ENCODE results near the gene ADAMTSL1. TPM values are rescaled to one million over a fixed set of nuclear protein-coding genes. Genes with fewer than 3 reads are reported as not detected.

Gene ADAMTSL1
- total RNA-seq, 2 experiments from 2014 or later = not detected

GRCh38 chr9:18707489-18708205 lies 233.7 kb downstream of the ADAMTSL1 start:
- no peak overlapping the region for H3K4me3 Mint-ChIP-seq
- no peaks in the 10 kb centered on the region for H3K36me3 Mint-ChIP-seq (ENCODE audit: low read depth)
- CTCF ChIA-PET = no interaction called here
- ATAC-seq = no peak
- H3K4me1 Mint-ChIP-seq (ENCODE audit: low read depth) = no peaks in the 10 kb centered on the region
- H3K27me3 Mint-ChIP-seq = no peaks in the 10 kb centered on the region
- intact Hi-C loops (cut with micrococcal nuclease) = no loop called here
- TF ChIP-seq, protein P1, sequence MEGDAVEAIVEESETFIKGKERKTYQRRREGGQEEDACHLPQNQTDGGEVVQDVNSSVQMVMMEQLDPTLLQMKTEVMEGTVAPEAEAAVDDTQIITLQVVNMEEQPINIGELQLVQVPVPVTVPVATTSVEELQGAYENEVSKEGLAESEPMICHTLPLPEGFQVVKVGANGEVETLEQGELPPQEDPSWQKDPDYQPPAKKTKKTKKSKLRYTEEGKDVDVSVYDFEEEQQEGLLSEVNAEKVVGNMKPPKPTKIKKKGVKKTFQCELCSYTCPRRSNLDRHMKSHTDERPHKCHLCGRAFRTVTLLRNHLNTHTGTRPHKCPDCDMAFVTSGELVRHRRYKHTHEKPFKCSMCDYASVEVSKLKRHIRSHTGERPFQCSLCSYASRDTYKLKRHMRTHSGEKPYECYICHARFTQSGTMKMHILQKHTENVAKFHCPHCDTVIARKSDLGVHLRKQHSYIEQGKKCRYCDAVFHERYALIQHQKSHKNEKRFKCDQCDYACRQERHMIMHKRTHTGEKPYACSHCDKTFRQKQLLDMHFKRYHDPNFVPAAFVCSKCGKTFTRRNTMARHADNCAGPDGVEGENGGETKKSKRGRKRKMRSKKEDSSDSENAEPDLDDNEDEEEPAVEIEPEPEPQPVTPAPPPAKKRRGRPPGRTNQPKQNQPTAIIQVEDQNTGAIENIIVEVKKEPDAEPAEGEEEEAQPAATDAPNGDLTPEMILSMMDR (IDR thresholded peaks at IDR 0.05) = no peak
- no peaks in the 10 kb centered on the region for H3K9me3 Mint-ChIP-seq
- no peak overlapping the region for H3K27ac Mint-ChIP-seq
- no peak for DNase-seq
- POLR2A ChIA-PET = no interaction called here

GRCh38 chr9:18708429-18708828 lies 234.5 kb downstream of the ADAMTSL1 start:
- POLR2A ChIA-PET = no interaction called here
- intact Hi-C loops (cut with micrococcal nuclease) = no loop called here
- CTCF ChIA-PET = no interaction called here

DNA sequence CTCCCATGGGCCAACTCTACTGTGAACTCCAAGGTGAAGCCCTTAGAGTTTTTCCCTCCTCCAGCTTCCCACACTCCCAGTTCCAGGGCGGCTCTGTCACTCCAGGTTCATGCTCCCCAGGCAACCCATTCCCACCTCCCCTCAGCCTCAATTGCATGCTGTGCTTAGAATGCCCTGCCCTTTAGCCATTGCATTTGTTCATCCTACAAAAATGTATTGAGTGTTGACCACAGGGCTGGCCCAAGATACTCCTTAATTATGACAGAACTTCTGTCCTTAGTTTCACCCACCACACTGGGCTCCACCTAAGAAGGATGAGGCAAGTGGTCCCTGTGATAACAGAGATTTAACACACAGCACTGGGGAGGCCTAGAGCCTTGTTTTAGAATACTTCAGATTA lies 236.1 kb downstream of the ADAMTSL1 start:
- Mint-ChIP-seq H3K4me3 (no peak overlapping the region), H3K9me3 (no peaks in the 10 kb centered on the region), H3K36me3 (ENCODE audit: low read depth) (no peaks in the 10 kb centered on the region), H3K27ac (no peak overlapping the region), H3K4me1 (ENCODE audit: low read depth) (no peaks in the 10 kb centered on the region), H3K27me3 (no peaks in the 10 kb centered on the region)
- intact Hi-C loops (cut with micrococcal nuclease) = no loop called here
- ChIA-PET CTCF (no interaction called here), POLR2A (no interaction called here)
- no peak for DNase-seq
- TF ChIP-seq, protein P1 (IDR thresholded peaks at IDR 0.05) = no peak
- no peak for ATAC-seq

More at GRCh38 chr9:18708429-18708828, 234.5 kb downstream of the ADAMTSL1 start:
- Mint-ChIP-seq H3K27me3 (no peaks in the 10 kb centered on the region), H3K4me1 (ENCODE audit: low read depth) (no peaks in the 10 kb centered on the region), H3K27ac (no peak overlapping the region), H3K9me3 (no peaks in the 10 kb centered on the region), H3K36me3 (ENCODE audit: low read depth) (no peaks in the 10 kb centered on the region), H3K4me3 (no peak overlapping the region)
- ATAC-seq (no peak), DNase-seq (no peak)
- TF ChIP-seq, protein P1 (IDR thresholded peaks at IDR 0.05) = no peak

GRCh38 chr9:18717759-18718158 lies 243.8 kb downstream of the ADAMTSL1 start:
- Mint-ChIP-seq H3K4me1 (ENCODE audit: low read depth) (no peaks in the 10 kb centered on the region), H3K27me3 (no peaks in the 10 kb centered on the region), H3K36me3 (ENCODE audit: low read depth) (no peaks in the 10 kb centered on the region), H3K9me3 (no peaks in the 10 kb centered on the region), H3K4me3 (no peak overlapping the region), H3K27ac (no peak overlapping the region)
- ATAC-seq (no peak), DNase-seq (no peak)
- ChIA-PET POLR2A (no interaction called here), CTCF (no interaction called here)
- TF ChIP-seq, protein P1 (IDR thresholded peaks at IDR 0.05) = no peak
- intact Hi-C loops (cut with micrococcal nuclease) = no loop called here

- H3K27ac Mint-ChIP-seq = no peak overlapping the region
- no peaks in the 10 kb centered on the region for H3K27me3 Mint-ChIP-seq
- CTCF ChIA-PET = no interaction called here
These were observed 244.4 kb downstream of the ADAMTSL1 start for GRCh38 chr9:18718393-18718792.

More at GRCh38 chr9:18718393-18718792, 244.4 kb downstream of the ADAMTSL1 start:
- Mint-ChIP-seq H3K36me3 (ENCODE audit: low read depth) (no peaks in the 10 kb centered on the region), H3K4me3 (no peak overlapping the region), H3K4me1 (ENCODE audit: low read depth) (no peaks in the 10 kb centered on the region), H3K9me3 (no peaks in the 10 kb centered on the region)
- TF ChIP-seq, protein P1 (IDR thresholded peaks at IDR 0.05) = no peak
- ATAC-seq (no peak), DNase-seq (no peak)
- POLR2A ChIA-PET = no interaction called here
- intact Hi-C loops (cut with micrococcal nuclease) = no loop called here
